ENCODE measurements around the gene ARID5B. TPM values are rescaled to one million over a fixed set of nuclear protein-coding genes. Genes with fewer than 3 reads are reported as not detected.

The ARID5B gene
- total RNA-seq, 1 donor from 2014 or later: 81.9 TPM

Other genes with a start within 250 kb of the ARID5B start
- 9.1 TPM for gene CABCOCO1, start 238.8 kb upstream of the ARID5B start, total RNA-seq (ENCODE audit: insufficient read depth, low replicate concordance)